Measurements from ENCODE around the gene USP12. TPM values are rescaled to one million over a fixed set of nuclear protein-coding genes. Genes with fewer than 3 reads are reported as not detected.

The USP12 gene
- total RNA-seq, 2 donors from 2014 or later, result 16.1 to 19.1 TPM

- no peak for DNase-seq
- no peak for ATAC-seq
- intact Hi-C loops (cut with DNase I), result no loop called here
These were observed 146.7 kb downstream of the USP12 start for GRCh38 chr13:27024776-27025492.

- intact Hi-C loops (cut with DNase I), result no loop called here
These were observed 147.5 kb downstream of the USP12 start for GRCh38 chr13:27024074-27024461.

GRCh38 chr13:27023385-27024073, 148.1 kb downstream of the USP12 start:
- DNase-seq (no peak), ATAC-seq (no peak)
- intact Hi-C loops (cut with DNase I), result no loop called here

More at GRCh38 chr13:27024074-27024461, 147.5 kb downstream of the USP12 start:
- ATAC-seq, result no peak
- no peak for DNase-seq

GRCh38 chr13:27022571-27023311, 148.9 kb downstream of the USP12 start:
- intact Hi-C loops (cut with DNase I), result no loop called here

GRCh38 chr13:27020415-27020814, 151.2 kb downstream of the USP12 start:
- intact Hi-C loops (cut with DNase I), result no loop called here
- ATAC-seq, result no peak
- no peak for DNase-seq

More at GRCh38 chr13:27022571-27023311, 148.9 kb downstream of the USP12 start:
- peak; percentile 15 to 85 for ATAC-seq
- no peak for DNase-seq

- no peak for ATAC-seq
- no peak for DNase-seq
- intact Hi-C loops (cut with DNase I), result no loop called here
These were observed 152.7 kb downstream of the USP12 start for GRCh38 chr13:27018882-27019281.

- ATAC-seq (no peak), DNase-seq (no peak)
- intact Hi-C loops (cut with DNase I), result no loop called here
These were observed 153.2 kb downstream of the USP12 start for GRCh38 chr13:27018344-27018861.

GRCh38 chr13:27016875-27017274, 154.7 kb downstream of the USP12 start:
- no peak for ATAC-seq
- intact Hi-C loops (cut with DNase I), result no loop called here
- no peak for DNase-seq

Other genes starting within 250 kb of the USP12 start
- gene RPL21, start 79.7 kb upstream of the USP12 start, total RNA-seq, result 100 to 1,000 TPM; 729 to 803 TPM
- gene RASL11A, start 99.0 kb upstream of the USP12 start, total RNA-seq, result 10 to 100 TPM; 15.6 to 26.1 TPM